ENCODE results near the gene MRPS34.

GRCh38 chr16:1788095-1788707 lies 15.3 kb upstream of the MRPS34 start:
- TF ChIP-seq, protein P1, sequence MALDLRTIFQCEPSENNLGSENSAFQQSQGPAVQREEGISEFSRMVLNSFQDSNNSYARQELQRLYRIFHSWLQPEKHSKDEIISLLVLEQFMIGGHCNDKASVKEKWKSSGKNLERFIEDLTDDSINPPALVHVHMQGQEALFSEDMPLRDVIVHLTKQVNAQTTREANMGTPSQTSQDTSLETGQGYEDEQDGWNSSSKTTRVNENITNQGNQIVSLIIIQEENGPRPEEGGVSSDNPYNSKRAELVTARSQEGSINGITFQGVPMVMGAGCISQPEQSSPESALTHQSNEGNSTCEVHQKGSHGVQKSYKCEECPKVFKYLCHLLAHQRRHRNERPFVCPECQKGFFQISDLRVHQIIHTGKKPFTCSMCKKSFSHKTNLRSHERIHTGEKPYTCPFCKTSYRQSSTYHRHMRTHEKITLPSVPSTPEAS (tag by site-specific recombination; IDR thresholded peaks at IDR 0.05): no peak
- TF ChIP-seq, protein P2, sequence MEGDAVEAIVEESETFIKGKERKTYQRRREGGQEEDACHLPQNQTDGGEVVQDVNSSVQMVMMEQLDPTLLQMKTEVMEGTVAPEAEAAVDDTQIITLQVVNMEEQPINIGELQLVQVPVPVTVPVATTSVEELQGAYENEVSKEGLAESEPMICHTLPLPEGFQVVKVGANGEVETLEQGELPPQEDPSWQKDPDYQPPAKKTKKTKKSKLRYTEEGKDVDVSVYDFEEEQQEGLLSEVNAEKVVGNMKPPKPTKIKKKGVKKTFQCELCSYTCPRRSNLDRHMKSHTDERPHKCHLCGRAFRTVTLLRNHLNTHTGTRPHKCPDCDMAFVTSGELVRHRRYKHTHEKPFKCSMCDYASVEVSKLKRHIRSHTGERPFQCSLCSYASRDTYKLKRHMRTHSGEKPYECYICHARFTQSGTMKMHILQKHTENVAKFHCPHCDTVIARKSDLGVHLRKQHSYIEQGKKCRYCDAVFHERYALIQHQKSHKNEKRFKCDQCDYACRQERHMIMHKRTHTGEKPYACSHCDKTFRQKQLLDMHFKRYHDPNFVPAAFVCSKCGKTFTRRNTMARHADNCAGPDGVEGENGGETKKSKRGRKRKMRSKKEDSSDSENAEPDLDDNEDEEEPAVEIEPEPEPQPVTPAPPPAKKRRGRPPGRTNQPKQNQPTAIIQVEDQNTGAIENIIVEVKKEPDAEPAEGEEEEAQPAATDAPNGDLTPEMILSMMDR (tag by site-specific recombination; IDR thresholded peaks at IDR 0.05): no peak
- TF ChIP-seq ZNF660 (tag by site-specific recombination; IDR thresholded peaks at IDR 0.05) (no peak), ZSCAN16 (tag by site-specific recombination; IDR thresholded peaks at IDR 0.05) (no peak), ZEB2 (tag by site-specific recombination; IDR thresholded peaks at IDR 0.05) (no peak), ZNF157 (tag by site-specific recombination; IDR thresholded peaks at IDR 0.05) (no peak), SP2 (tag by site-specific recombination; IDR thresholded peaks at IDR 0.05) (no peak)
- TF ChIP-seq, protein P3, sequence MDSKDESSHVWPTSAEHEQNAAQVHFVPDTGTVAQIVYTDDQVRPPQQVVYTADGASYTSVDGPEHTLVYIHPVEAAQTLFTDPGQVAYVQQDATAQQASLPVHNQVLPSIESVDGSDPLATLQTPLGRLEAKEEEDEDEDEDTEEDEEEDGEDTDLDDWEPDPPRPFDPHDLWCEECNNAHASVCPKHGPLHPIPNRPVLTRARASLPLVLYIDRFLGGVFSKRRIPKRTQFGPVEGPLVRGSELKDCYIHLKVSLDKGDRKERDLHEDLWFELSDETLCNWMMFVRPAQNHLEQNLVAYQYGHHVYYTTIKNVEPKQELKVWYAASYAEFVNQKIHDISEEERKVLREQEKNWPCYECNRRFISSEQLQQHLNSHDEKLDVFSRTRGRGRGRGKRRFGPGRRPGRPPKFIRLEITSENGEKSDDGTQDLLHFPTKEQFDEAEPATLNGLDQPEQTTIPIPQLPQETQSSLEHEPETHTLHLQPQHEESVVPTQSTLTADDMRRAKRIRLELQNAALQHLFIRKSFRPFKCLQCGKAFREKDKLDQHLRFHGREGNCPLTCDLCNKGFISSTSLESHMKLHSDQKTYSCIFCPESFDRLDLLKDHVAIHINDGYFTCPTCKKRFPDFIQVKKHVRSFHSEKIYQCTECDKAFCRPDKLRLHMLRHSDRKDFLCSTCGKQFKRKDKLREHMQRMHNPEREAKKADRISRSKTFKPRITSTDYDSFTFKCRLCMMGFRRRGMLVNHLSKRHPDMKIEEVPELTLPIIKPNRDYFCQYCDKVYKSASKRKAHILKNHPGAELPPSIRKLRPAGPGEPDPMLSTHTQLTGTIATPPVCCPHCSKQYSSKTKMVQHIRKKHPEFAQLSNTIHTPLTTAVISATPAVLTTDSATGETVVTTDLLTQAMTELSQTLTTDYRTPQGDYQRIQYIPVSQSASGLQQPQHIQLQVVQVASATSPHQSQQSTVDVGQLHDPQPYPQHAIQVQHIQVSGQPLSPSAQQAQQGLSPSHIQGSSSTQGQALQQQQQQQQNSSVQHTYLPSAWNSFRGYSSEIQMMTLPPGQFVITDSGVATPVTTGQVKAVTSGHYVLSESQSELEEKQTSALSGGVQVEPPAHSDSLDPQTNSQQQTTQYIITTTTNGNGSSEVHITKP (tag by site-specific recombination; IDR thresholded peaks at IDR 0.05): no peak
- TF ChIP-seq, protein P4, sequence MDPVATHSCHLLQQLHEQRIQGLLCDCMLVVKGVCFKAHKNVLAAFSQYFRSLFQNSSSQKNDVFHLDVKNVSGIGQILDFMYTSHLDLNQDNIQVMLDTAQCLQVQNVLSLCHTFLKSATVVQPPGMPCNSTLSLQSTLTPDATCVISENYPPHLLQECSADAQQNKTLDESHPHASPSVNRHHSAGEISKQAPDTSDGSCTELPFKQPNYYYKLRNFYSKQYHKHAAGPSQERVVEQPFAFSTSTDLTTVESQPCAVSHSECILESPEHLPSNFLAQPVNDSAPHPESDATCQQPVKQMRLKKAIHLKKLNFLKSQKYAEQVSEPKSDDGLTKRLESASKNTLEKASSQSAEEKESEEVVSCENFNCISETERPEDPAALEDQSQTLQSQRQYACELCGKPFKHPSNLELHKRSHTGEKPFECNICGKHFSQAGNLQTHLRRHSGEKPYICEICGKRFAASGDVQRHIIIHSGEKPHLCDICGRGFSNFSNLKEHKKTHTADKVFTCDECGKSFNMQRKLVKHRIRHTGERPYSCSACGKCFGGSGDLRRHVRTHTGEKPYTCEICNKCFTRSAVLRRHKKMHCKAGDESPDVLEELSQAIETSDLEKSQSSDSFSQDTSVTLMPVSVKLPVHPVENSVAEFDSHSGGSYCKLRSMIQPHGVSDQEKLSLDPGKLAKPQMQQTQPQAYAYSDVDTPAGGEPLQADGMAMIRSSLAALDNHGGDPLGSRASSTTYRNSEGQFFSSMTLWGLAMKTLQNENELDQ (tag by site-specific recombination; IDR thresholded peaks at IDR 0.05; ENCODE audit: low read depth): no peak
- TF ChIP-seq, protein P5, sequence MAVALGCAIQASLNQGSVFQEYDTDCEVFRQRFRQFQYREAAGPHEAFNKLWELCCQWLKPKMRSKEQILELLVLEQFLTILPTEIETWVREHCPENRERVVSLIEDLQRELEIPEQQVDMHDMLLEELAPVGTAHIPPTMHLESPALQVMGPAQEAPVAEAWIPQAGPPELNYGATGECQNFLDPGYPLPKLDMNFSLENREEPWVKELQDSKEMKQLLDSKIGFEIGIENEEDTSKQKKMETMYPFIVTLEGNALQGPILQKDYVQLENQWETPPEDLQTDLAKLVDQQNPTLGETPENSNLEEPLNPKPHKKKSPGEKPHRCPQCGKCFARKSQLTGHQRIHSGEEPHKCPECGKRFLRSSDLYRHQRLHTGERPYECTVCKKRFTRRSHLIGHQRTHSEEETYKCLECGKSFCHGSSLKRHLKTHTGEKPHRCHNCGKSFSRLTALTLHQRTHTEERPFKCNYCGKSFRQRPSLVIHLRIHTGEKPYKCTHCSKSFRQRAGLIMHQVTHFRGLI (tag by site-specific recombination; IDR thresholded peaks at IDR 0.05): no peak
- TF ChIP-seq, protein P6, sequence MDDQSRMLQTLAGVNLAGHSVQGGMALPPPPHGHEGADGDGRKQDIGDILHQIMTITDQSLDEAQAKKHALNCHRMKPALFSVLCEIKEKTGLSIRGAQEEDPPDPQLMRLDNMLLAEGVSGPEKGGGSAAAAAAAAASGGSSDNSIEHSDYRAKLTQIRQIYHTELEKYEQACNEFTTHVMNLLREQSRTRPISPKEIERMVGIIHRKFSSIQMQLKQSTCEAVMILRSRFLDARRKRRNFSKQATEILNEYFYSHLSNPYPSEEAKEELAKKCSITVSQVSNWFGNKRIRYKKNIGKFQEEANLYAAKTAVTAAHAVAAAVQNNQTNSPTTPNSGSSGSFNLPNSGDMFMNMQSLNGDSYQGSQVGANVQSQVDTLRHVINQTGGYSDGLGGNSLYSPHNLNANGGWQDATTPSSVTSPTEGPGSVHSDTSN (CRISPR knock-in tag; IDR thresholded peaks at IDR 0.05): no peak
- TF ChIP-seq, protein P7, sequence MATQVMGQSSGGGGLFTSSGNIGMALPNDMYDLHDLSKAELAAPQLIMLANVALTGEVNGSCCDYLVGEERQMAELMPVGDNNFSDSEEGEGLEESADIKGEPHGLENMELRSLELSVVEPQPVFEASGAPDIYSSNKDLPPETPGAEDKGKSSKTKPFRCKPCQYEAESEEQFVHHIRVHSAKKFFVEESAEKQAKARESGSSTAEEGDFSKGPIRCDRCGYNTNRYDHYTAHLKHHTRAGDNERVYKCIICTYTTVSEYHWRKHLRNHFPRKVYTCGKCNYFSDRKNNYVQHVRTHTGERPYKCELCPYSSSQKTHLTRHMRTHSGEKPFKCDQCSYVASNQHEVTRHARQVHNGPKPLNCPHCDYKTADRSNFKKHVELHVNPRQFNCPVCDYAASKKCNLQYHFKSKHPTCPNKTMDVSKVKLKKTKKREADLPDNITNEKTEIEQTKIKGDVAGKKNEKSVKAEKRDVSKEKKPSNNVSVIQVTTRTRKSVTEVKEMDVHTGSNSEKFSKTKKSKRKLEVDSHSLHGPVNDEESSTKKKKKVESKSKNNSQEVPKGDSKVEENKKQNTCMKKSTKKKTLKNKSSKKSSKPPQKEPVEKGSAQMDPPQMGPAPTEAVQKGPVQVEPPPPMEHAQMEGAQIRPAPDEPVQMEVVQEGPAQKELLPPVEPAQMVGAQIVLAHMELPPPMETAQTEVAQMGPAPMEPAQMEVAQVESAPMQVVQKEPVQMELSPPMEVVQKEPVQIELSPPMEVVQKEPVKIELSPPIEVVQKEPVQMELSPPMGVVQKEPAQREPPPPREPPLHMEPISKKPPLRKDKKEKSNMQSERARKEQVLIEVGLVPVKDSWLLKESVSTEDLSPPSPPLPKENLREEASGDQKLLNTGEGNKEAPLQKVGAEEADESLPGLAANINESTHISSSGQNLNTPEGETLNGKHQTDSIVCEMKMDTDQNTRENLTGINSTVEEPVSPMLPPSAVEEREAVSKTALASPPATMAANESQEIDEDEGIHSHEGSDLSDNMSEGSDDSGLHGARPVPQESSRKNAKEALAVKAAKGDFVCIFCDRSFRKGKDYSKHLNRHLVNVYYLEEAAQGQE (tag by site-specific recombination; IDR thresholded peaks at IDR 0.05): no peak
